ENCODE data around the gene ABLIM1. TPM values are rescaled to one million over a fixed set of nuclear protein-coding genes. Genes with fewer than 3 reads are reported as not detected.

ABLIM1 gene
- total RNA-seq, 1 donor from 2014 or later, result 30.2 TPM

DNA sequence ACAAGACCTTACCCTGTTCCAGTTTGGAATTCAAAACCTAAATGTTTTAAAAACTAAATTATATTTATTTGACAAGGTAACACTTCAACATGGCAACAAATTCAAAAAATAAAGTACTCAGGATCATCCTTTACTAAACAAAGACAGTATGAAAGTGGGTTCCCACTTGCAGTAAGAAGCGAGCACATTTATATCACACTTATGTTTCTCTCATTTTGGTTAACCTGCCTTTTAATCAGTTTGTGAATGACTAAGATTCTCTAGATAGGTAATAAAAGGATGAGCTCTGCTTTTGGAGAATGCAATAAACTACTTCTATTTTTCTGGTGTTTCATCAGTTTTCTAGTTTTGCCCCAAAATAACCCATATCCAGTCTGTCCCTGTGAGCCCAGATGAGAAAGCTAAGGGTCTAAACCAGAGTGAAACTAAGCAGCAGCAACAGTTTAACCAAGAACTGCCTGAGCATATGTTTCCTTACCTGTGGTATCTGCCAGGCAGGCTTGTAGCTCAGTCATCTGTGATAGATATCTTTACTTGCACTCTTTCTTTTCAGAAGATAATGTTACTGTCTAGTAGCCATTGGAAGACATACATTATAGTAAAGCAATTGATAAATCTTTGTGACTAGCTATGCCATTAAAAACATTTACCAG, 64.1 kb downstream of the ABLIM1 start:
- H3K4me3 ChIP-seq (ENCODE audit: low read depth, low read length), result no peak overlapping the region
- no peak for DNase-seq (ENCODE audit: low read depth)
- TF ChIP-seq, protein P1, sequence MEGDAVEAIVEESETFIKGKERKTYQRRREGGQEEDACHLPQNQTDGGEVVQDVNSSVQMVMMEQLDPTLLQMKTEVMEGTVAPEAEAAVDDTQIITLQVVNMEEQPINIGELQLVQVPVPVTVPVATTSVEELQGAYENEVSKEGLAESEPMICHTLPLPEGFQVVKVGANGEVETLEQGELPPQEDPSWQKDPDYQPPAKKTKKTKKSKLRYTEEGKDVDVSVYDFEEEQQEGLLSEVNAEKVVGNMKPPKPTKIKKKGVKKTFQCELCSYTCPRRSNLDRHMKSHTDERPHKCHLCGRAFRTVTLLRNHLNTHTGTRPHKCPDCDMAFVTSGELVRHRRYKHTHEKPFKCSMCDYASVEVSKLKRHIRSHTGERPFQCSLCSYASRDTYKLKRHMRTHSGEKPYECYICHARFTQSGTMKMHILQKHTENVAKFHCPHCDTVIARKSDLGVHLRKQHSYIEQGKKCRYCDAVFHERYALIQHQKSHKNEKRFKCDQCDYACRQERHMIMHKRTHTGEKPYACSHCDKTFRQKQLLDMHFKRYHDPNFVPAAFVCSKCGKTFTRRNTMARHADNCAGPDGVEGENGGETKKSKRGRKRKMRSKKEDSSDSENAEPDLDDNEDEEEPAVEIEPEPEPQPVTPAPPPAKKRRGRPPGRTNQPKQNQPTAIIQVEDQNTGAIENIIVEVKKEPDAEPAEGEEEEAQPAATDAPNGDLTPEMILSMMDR (conservative IDR thresholded peaks at IDR 0.05; ENCODE audit: low read depth, low read length), result no peak

DNA sequence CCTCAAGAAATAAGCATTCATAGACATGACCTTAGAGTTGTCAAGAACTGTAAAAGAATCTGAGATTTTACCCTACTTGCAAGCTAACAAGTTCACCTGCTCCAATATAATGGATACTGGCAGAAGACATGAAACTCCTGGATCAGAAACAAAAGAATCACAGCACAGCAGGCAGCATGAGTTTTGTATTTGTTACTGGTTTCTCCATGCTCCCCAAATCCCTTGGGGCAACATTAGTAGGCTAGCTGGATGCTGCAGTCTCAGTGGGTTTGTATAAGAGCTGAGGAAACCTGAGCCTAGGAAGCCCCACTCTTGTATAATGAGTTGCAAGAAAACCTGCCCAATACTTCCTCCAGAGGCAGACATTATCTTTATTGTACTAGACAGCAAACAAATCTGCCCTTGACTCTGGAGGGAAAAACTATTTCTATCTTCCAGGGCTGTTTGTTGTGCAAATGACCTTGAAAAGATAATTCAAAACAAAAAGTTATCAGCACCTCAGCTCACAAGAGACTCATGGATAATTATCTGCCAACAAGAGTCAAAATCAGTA, 64.8 kb downstream of the ABLIM1 start:
- H3K4me3 ChIP-seq (ENCODE audit: low read depth, low read length), result no peak overlapping the region
- TF ChIP-seq, protein P1 (conservative IDR thresholded peaks at IDR 0.05; ENCODE audit: low read depth, low read length), result no peak
- DNase-seq (ENCODE audit: low read depth), result no peak

DNA sequence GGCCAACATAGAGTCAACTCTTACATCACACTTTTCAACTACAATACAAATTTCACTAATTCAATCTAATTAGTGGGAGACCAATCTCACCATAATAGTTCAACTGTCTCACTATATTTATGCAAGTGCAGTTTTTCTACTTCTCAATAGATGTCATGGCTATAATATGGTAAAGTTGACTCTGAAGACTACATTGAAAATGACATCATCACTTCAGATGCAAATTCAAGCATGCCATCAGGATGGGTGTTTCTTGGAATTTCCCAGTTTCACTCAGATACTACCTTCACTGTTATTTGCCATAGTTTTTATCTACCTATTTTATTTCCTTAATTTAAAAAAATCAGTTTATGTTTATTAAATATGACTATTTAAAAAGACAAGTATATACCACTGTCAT, 67.1 kb downstream of the ABLIM1 start:
- TF ChIP-seq, protein P1 (conservative IDR thresholded peaks at IDR 0.05; ENCODE audit: low read depth, low read length), result no peak
- no peak for DNase-seq (ENCODE audit: low read depth)
- H3K4me3 ChIP-seq (ENCODE audit: low read depth, low read length), result no peak overlapping the region

DNA sequence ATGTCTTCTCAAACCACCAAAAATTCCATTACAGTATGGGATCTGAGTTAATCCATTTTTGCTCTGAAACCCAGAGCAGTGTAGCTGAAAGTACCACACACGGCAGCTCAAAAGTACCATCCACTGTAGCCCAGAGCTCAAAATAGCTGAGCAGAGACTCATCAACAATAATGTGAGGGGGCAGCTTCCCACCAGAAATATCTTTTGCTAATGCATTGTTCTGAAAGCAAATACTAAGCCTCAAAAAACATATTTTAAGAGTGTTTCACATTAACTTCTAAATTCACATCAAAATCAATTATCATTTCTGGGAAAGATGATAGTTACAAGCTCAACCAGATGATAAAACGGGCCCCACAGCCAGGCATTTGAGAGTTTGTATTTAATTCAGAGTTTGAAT, 73.7 kb downstream of the ABLIM1 start:
- TF ChIP-seq, protein P1 (conservative IDR thresholded peaks at IDR 0.05; ENCODE audit: low read depth, low read length), result no peak
- no peak for DNase-seq (ENCODE audit: low read depth)
- H3K4me3 ChIP-seq (ENCODE audit: low read depth, low read length), result no peak overlapping the region

DNA sequence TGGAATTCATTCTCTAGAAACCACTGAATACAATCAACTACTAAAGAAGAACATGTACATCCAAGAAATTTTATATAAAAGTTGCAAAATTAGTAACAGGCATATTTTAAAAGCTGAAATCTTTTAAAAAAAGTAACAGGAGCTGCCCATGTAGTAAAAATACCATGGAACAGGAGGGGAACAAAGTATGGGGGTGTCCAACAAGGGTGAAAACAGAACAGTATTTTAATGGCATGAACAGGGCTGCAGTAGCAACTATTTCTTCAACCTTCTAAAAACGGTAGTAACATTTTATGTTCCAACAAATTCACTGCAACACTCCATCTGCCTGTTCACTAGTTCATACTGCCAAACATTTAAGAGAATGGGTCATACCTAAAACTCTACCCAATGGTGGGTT, 77.0 kb downstream of the ABLIM1 start:
- H3K4me3 ChIP-seq (ENCODE audit: low read depth, low read length), result no peak overlapping the region
- DNase-seq (ENCODE audit: low read depth), result no peak
- TF ChIP-seq, protein P1 (conservative IDR thresholded peaks at IDR 0.05; ENCODE audit: low read depth, low read length), result no peak

DNA sequence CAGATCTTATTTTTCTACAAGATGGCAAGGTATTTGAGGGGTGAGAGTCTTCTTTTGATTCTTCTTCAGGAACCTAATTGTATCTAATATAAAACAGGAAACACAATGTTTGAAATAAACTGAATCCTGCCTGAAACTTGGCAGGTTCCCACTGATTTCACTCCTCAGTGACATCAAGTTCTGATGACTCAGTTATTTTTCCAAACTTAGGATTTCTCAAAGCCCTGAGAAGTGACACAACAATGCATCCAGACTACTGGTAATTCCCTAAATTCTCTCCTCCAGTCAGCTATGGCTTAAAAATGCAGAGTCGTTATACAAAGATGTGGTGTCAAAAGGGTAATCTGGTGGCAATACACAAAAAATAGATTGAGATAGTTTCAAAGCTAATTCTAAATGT, 80.9 kb downstream of the ABLIM1 start:
- TF ChIP-seq, protein P1 (conservative IDR thresholded peaks at IDR 0.05; ENCODE audit: low read depth, low read length), result no peak

DNA sequence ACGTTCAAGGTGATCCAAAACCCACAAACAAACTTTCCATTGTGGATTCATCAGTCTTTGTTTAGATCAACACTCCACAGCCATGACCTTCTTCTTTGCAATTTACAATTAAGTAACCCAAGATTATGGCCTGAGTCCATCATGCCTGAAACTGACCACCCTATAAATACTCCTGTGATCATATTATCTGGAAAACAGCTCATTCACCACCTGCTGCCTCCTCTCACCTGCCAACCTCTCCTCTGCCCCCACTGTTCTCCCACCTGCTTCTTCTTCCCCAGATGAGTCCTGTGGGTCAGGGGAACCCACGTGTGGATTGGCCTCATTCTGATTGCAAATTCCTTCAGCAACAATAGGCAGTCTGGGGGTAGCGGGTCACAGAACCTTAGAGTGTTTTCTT, 81.4 kb downstream of the ABLIM1 start:
- H3K4me3 ChIP-seq (ENCODE audit: low read depth, low read length), result no peak overlapping the region
- TF ChIP-seq, protein P1 (conservative IDR thresholded peaks at IDR 0.05; ENCODE audit: low read depth, low read length), result no peak
- no peak for DNase-seq (ENCODE audit: low read depth)

More for the DNA sequence above, 80.9 kb downstream of the ABLIM1 start:
- DNase-seq (ENCODE audit: low read depth), result peak; percentile 83
- H3K4me3 ChIP-seq (ENCODE audit: low read depth, low read length), result no peak overlapping the region
